Retina (tissue), 1 donor: ENCODE measurements around the gene ZNF618.
A peak's percentile ranks its signal among the peaks of the same experiment; 100 is the strongest.
"Not testable (repeated sequence)": the region's sequence is repeated elsewhere in the genome, so short reads cannot be mapped to it uniquely, and the experiment has no call there.

Experiments used
- DNase-seq: peaks from one replicate; pipeline ENCODE4 v3.0.0-alpha.2; 2016

Gene ZNF618

GRCh38 chr9:114070188-114071103 is 194.3 kb downstream of the ZNF618 start:
- no peak for DNase-seq

GRCh38 chr9:114071197-114071795 is 195.2 kb downstream of the ZNF618 start:
- DNase-seq = no peak

- DNase-seq = no peak
These were observed 196.4 kb downstream of the ZNF618 start for GRCh38 chr9:114072184-114073140.

DNA sequence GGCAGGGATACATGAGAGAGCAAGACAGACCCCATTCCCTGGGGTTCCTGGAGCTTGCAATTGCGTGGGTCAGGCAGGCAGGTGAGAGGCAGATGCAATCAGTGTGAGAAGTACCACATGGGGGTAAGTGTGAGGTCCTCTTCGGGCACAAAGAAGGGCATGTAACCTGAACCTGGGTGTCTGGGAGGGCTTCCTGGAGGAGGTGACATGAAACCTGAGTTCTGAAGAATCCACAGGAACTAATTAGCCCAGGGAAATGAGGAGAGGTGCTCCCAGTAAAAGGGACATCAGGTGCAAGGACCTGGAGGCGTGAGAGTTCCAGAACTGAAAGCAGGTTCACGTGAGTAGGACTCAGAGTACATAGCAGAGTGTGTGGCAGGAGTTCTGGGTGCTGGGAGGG is 199.5 kb downstream of the ZNF618 start:
- DNase-seq = no peak

- DNase-seq = no peak
These were observed 200.4 kb downstream of the ZNF618 start for GRCh38 chr9:114076237-114077161.

DNA sequence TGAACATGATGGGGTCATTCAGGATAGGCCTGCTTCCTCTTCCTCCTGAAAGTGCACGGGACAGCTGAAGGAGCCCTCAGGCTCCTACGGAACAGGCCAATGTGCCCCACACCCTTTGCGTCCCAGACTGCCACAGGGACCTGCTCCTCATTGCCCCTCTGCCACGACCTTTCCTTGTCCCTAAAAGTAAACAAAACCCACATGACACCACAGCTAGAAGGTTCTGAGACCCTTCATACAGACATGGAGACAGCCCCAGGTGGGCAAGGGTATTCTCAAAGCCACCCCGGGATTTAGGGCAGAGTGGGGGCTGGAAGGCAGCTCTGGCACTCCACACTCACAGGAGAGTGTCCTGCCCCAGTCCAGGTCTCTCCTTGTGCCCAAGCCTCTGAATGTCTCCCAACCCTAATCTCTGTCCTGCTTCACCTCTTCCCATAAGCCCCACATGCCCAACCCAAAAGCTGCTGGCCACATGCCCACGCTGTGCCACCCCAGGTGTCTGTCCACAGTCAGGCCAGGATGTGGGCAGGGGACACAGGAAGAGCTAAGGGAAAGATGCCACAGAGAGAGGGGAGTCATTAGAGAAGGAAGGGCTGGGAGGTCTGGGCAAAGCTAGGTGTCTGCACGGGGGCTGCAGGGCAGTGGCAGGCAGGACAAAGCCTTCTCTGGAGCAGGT is 201.2 kb downstream of the ZNF618 start:
- DNase-seq = no peak

GRCh38 chr9:114078021-114078780 is 202.1 kb downstream of the ZNF618 start, which contains the start of gene AMBP:
Gene AMBP (minus strand): TSS chr9:114078300. CDS start chr9:114078209, 91 bp downstream.
- no peak for DNase-seq

- no peak for DNase-seq
These were observed 202.7 kb downstream of the ZNF618 start for GRCh38 chr9:114078781-114079156.

- DNase-seq = no peak
These were observed 204.2 kb downstream of the ZNF618 start for GRCh38 chr9:114080195-114080772.

- no peak for DNase-seq
These were observed 204.8 kb downstream of the ZNF618 start for GRCh38 chr9:114080773-114081440.

DNA sequence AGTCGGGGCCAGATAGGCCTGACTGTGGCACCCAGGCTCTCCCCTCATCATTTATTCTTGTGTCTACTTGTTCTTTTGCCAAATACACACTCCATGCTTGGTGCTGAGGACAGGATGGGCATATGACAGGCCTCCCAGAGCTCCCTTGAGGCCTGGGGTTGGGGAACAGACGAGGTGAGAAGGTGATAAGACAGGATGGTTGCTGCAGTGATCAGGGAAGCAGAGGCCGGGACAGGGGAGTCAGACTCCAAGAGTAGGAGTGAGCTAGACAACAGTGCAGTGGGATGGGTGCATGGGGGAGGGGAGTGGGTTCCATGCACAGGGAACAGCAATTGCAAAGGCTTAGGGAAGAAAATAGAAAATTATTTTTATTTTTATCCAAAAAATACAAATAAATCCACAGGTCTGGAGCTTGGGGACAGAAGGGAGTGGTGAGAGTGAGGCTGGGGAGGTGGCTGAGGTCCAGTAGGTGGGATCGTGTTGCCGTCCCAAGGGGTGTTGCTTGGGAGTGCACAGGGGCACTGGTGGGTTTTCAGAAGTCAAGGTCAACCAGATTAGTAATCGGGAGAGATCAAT is 205.4 kb downstream of the ZNF618 start:
- no peak for DNase-seq

DNA sequence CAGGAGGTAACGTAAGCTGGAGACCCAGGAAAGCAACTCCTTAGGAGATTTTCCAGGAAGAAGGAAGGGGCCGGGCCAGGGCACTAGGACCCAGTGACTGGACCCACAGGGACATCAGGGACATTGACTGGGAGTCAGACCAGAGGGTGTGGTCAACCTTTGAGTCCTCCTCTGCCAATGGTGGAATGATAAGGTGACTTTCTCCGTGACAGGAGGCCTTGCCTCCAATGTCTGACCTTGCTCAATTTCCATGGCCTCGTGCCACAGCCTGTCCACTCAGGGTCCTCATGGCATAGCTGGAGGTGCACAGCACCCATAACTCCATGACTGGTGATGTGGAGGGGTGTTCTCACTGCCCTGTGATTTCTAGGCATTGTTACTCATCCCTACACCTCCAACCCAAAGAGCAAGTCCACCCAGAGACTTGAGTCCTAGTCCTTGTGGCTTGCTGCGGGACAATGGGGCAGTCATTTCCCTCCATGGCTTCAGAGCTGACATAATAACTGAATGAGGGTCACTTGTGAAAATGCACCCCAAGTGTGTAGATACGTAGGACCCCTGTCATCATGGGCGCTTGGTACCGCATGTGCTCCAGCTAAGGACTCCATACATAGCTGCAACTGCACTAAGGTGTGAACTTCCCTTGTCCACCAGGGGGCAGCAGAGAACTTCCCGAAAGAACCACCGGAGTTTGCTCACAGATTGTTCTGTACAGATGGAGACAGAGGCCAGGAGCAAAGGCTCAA is 206.1 kb downstream of the ZNF618 start:
- peak; percentile 85 for DNase-seq

DNA sequence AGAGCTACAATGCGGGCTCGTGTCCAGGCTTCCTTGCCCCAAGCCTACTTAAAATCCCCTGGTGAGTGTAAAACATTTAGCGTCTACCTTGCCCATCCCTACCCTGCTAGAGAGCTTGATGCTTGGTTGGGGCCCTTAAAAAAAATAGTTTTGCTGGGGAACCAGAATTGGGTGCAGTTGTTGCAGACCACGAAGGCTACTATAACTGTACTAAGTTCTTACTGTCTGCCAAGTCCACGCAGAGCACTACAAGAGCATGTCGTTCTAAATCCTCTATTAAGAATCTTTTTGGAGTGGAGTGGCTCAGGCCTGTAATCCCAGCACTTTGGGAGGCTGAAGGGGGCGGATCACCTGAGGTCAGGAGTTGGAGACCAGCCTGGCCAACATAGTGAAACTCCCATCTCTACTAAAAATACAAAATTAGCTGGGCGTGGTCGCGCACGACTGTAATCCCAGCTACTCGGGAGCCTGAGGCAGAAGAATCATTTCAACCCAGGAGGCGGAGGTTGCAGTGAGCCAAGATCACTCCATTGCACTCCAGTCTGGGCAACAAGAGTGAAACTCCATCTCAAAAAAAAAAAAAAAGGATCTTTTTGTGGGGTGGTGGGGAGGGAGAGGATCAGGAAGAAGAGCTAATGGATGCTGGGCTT is 206.8 kb downstream of the ZNF618 start:
- DNase-seq = not testable (repeated sequence)

GRCh38 chr9:114083666-114084065 is 207.6 kb downstream of the ZNF618 start:
- DNase-seq = no peak

DNA sequence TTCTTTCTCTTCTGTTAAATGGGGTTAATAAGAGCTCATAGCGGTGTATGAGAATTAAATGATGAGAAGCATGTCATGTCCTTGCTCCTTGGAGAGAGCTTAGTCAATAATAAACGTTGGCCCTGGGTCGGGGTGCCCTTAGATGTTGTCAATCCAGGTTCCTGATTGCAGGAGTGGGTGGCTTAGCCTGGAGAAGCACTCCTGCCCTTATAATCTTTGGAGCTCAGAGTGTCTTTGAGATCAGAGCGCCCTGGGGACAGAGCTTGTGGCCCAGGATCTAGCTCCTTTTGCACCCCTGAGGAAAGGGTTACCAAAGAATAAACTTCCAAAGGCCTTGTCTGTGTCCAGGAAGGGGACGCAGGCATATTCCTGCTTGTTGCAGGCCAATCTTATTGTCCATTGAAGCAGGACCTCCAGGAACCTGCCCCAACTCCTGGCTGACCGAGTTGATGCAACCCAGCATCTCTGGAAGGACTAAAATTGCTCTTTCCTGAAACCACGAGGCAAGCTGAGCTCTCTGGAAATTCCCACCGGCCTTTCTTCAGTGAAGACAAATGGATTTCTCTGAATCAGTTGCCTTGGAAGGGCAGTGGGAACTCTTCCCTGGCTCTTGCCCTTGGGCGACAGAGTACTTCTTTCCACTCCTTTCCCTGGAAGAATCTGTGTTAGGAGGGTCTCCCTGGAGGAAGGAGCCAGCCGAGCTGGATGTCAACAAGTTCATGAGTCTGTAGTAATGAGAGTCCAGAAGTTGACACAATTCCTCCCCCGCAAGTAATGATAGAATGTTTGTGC is 208.4 kb downstream of the ZNF618 start:
- DNase-seq = no peak

DNA sequence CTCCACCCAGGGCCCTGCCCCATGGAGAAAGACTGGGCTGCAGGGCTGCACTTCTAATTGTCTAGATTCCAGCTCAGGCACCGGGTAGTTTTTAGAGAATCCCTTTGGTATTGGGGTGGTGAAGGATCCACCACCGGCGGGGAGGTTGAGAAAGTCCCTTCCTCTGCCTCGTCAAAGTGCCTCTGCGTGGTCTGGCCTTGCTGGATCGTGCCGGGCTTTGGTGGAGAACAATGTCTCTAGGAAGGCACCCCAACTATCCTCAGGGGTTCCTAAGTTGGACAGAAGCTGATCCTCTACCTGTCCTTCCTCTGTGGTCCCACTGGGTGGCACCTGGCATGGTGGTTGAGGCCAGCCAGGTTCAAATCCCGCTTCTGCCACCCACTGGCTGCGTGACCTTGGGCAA is 209.3 kb downstream of the ZNF618 start:
- no peak for DNase-seq

- DNase-seq = no peak
These were observed 209.9 kb downstream of the ZNF618 start for GRCh38 chr9:114086009-114086408.
